ENCODE results near the gene FAM184B. TPM values are rescaled to one million over a fixed set of nuclear protein-coding genes. Genes with fewer than 3 reads are reported as not detected.

The FAM184B gene
- polyA plus RNA-seq, 2 of the 4 experiments (the other 2 are of a cell fraction), result not detected

DNA sequence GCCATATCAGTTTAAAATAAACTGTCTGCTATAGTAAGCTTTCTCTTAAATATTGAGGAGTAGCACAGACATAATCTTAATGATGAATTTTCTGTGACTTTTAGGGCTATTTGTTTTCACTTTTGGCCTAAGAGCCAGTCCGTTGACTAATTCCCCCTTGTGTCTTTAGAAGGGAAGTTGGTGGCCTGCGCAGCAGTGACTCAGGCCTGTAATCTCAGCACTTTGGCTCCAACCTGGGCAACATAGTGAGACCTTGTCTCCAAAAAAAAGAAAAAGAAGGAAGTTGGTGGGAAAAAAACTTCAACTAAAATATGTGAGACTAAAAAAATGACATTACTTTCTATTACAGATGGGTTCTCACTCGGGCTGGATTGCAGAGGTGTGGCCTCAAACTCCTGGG is 32.7 kb upstream of the FAM184B start (continued):
- no peak for TF ChIP-seq ZNF302 (CRISPR knock-in tag; IDR thresholded peaks at IDR 0.05)
- TF ChIP-seq GATA3 (IDR thresholded peaks at IDR 0.05; ENCODE audit: borderline replicate concordance), result no peak
- no peak for TF ChIP-seq KDM5A (IDR thresholded peaks at IDR 0.05)
- no peak for TF ChIP-seq FOXS1 (CRISPR knock-in tag; IDR thresholded peaks at IDR 0.05)
- TF ChIP-seq ZFP36 (IDR thresholded peaks at IDR 0.05; ENCODE audit: borderline replicate concordance, partially characterized antibody), result no peak
- TF ChIP-seq, protein P1, sequence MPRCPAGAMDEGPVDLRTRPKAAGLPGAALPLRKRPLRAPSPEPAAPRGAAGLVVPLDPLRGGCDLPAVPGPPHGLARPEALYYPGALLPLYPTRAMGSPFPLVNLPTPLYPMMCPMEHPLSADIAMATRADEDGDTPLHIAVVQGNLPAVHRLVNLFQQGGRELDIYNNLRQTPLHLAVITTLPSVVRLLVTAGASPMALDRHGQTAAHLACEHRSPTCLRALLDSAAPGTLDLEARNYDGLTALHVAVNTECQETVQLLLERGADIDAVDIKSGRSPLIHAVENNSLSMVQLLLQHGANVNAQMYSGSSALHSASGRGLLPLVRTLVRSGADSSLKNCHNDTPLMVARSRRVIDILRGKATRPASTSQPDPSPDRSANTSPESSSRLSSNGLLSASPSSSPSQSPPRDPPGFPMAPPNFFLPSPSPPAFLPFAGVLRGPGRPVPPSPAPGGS (IDR thresholded peaks at IDR 0.05), result no peak
- TF ChIP-seq BHLHE40 (IDR thresholded peaks at IDR 0.05; ENCODE audit: low read depth, low read length), result no peak
- TF ChIP-seq JUN (IDR thresholded peaks at IDR 0.05), result no peak
- TF ChIP-seq PHF8 (IDR thresholded peaks at IDR 0.05; ENCODE audit: borderline replicate concordance, low read depth), result no peak

DNA sequence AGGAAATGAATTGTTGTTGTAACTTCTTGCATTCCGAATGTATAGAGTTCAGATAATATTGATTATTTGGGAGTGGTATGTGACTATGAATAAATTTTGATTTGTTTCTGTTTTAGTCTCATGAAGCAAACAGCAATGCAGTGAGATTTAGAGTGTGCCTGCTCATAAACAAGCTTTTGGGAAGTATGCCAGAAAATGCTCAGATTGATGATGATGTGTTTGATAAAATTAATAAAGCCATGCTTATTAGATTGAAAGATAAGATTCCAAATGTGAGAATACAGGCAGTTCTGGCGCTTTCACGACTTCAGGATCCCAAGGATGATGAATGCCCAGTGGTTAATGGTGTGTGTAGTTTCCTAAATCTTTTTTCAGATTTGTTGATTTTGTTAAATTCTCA is 31.4 kb upstream of the FAM184B start:
- ChIA-PET POLR2A (no interaction called here), CTCF (no interaction called here)

More for the DNA sequence above, 31.4 kb upstream of the FAM184B start:
- Histone ChIP-seq H3K4me3 (peak overlapping the region; percentile 75; the same call in 2 of the 3 replicates), H3K4me2 (peak overlapping the region; percentile 82), H3K9me3 (no peaks in the 10 kb centered on the region), H3K4me1 (peaks cover 26% of the 10 kb centered on the region), H3K27ac (peak overlapping the region in 1 of 2 experiments; percentile 61; a peak in 1 of 6 replicates)
- TF ChIP-seq HDAC2 (IDR thresholded peaks at IDR 0.05) (no peak), BHLHE40 (IDR thresholded peaks at IDR 0.05; ENCODE audit: low read depth, low read length) (no peak), GATA3 (IDR thresholded peaks at IDR 0.05; ENCODE audit: borderline replicate concordance) (no peak), ZNF302 (CRISPR knock-in tag; IDR thresholded peaks at IDR 0.05) (no peak), EP300 (IDR thresholded peaks at IDR 0.05) (no peak), CHD2 (IDR thresholded peaks at IDR 0.05; ENCODE audit: low read length, partially characterized antibody) (no peak), HOXB5 (CRISPR knock-in tag; IDR thresholded peaks at IDR 0.05) (no peak), HOXA7 (CRISPR knock-in tag; IDR thresholded peaks at IDR 0.05) (no peak), MYC (IDR thresholded peaks at IDR 0.05; ENCODE audit: borderline replicate concordance, low read length) (no peak), POLR2A (IDR thresholded peaks at IDR 0.05; ENCODE audit: low read length) (no peak), ESRRA (IDR thresholded peaks at IDR 0.05; ENCODE audit: borderline replicate concordance, low read length) (no peak), ZFP36 (IDR thresholded peaks at IDR 0.05; ENCODE audit: borderline replicate concordance, partially characterized antibody) (no peak), NR3C1 (IDR thresholded peaks at IDR 0.05) (no peak)
- TF ChIP-seq, protein P2, sequence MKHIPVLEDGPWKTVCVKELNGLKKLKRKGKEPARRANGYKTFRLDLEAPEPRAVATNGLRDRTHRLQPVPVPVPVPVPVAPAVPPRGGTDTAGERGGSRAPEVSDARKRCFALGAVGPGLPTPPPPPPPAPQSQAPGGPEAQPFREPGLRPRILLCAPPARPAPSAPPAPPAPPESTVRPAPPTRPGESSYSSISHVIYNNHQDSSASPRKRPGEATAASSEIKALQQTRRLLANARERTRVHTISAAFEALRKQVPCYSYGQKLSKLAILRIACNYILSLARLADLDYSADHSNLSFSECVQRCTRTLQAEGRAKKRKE (CRISPR knock-in tag; IDR thresholded peaks at IDR 0.05; ENCODE audit: low read depth), result no peak
- TF ChIP-seq, protein P3, sequence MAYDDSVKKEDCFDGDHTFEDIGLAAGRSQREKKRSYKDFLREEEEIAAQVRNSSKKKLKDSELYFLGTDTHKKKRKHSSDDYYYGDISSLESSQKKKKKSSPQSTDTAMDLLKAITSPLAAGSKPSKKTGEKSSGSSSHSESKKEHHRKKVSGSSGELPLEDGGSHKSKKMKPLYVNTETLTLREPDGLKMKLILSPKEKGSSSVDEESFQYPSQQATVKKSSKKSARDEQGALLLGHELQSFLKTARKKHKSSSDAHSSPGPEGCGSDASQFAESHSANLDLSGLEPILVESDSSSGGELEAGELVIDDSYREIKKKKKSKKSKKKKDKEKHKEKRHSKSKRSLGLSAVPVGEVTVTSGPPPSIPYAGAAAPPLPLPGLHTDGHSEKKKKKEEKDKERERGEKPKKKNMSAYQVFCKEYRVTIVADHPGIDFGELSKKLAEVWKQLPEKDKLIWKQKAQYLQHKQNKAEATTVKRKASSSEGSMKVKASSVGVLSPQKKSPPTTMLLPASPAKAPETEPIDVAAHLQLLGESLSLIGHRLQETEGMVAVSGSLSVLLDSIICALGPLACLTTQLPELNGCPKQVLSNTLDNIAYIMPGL (CRISPR knock-in tag; IDR thresholded peaks at IDR 0.05; ENCODE audit: borderline replicate concordance), result no peak
- TF ChIP-seq, protein P1 (IDR thresholded peaks at IDR 0.05), result no peak
- TF ChIP-seq, protein P4, sequence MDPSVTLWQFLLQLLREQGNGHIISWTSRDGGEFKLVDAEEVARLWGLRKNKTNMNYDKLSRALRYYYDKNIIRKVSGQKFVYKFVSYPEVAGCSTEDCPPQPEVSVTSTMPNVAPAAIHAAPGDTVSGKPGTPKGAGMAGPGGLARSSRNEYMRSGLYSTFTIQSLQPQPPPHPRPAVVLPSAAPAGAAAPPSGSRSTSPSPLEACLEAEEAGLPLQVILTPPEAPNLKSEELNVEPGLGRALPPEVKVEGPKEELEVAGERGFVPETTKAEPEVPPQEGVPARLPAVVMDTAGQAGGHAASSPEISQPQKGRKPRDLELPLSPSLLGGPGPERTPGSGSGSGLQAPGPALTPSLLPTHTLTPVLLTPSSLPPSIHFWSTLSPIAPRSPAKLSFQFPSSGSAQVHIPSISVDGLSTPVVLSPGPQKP (IDR thresholded peaks at IDR 0.05; ENCODE audit: low read depth, low read length), result no peak
- TF ChIP-seq, protein P5, sequence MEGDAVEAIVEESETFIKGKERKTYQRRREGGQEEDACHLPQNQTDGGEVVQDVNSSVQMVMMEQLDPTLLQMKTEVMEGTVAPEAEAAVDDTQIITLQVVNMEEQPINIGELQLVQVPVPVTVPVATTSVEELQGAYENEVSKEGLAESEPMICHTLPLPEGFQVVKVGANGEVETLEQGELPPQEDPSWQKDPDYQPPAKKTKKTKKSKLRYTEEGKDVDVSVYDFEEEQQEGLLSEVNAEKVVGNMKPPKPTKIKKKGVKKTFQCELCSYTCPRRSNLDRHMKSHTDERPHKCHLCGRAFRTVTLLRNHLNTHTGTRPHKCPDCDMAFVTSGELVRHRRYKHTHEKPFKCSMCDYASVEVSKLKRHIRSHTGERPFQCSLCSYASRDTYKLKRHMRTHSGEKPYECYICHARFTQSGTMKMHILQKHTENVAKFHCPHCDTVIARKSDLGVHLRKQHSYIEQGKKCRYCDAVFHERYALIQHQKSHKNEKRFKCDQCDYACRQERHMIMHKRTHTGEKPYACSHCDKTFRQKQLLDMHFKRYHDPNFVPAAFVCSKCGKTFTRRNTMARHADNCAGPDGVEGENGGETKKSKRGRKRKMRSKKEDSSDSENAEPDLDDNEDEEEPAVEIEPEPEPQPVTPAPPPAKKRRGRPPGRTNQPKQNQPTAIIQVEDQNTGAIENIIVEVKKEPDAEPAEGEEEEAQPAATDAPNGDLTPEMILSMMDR (IDR thresholded peaks at IDR 0.05), result no peak
- DNase-seq (ENCODE audit: low read depth in 1 of 2, low spot score in 1 of 2) (no peak), ATAC-seq (no peak), FAIRE-seq (no peak)
- WGBS (ENCODE audit: missing lambda C conversion rate), result 57% methylated on average over 3 of the region's 3 CpGs
